Osteocyte (in vitro differentiated cells): ENCODE results near the gene ALAS2. TPM values are rescaled to one million over a fixed set of nuclear protein-coding genes. Genes with fewer than 3 reads are reported as not detected.
"Not testable (repeated sequence)": the region's sequence is repeated elsewhere in the genome, so short reads cannot be mapped to it uniquely, and the experiment has no call there.

Experiments
- DNase-seq: peaks from one replicate; pipeline ENCODE4 v3.0.0; 2021; ENCODE audit warnings: mixed read lengths; ENCODE audit not compliant: unreplicated experiment; ENCODE audit errors: extremely low spot score
- H3K27ac Mint-ChIP-seq: one replicate; pipeline ENCODE4 v1.8.0; 2021; ENCODE audit warnings: mild to moderate bottlenecking, mixed read lengths; ENCODE audit not compliant: unreplicated experiment
- H3K27me3 Mint-ChIP-seq: one replicate; pipeline ENCODE4 v1.8.0; 2021; ENCODE audit warnings: mixed read lengths; ENCODE audit not compliant: unreplicated experiment
- H3K36me3 Mint-ChIP-seq: one replicate; pipeline ENCODE4 v1.8.0; 2021; ENCODE audit warnings: mixed read lengths; ENCODE audit not compliant: unreplicated experiment
- H3K4me1 Mint-ChIP-seq: one replicate; pipeline ENCODE4 v1.8.0; 2021; ENCODE audit warnings: mixed read lengths; ENCODE audit not compliant: unreplicated experiment
- H3K4me3 Mint-ChIP-seq: one replicate; pipeline ENCODE4 v1.8.0; 2021; ENCODE audit warnings: mild to moderate bottlenecking, moderate library complexity, mixed read lengths; ENCODE audit not compliant: unreplicated experiment
- H3K9me3 Mint-ChIP-seq: one replicate; pipeline ENCODE4 v1.8.0; 2021; ENCODE audit warnings: mixed read lengths; ENCODE audit not compliant: unreplicated experiment
- CTCF ChIP-seq: fragments of 200-600 bp; sonication (generic); IDR thresholded peaks from 2 replicates; pipeline ENCODE4 v1.5.0; 2021; ENCODE audit warnings: antibody characterized with exemption, mild to moderate bottlenecking, moderate library complexity
- total RNA-seq: library from RNA; stranded (reverse); gene quantifications from 2 replicates; pipeline ENCODE4 v1.2.1, GENCODE V29; 2021

ALAS2 gene
- total RNA-seq, 1 donor from 2014 or later = not detected

GRCh38 chrX:54994099-54994498 is 36.7 kb downstream of the ALAS2 start, which contains the start of gene PFKFB1:
Gene PFKFB1 (minus strand): TSS chrX:54994188. CDS start chrX:54994007, 181 bp downstream.
- Mint-ChIP-seq H3K4me1 (no peaks in the 10 kb centered on the region), H3K4me3 (no peak within 1 kb of the TSS), H3K9me3 (peaks cover 12% of the 10 kb centered on the region), H3K36me3 (no peaks in the 10 kb centered on the region), H3K27ac (no peak within 1 kb of the TSS), H3K27me3 (peaks cover 5% of the 10 kb centered on the region)
- no peak for DNase-seq
- no peak for TF ChIP-seq CTCF

- H3K9me3 Mint-ChIP-seq = peaks cover 12% of the 10 kb centered on the region
- H3K4me1 Mint-ChIP-seq = no peaks in the 10 kb centered on the region
- no peak overlapping the region for H3K4me3 Mint-ChIP-seq
- H3K27me3 Mint-ChIP-seq = peaks cover 5% of the 10 kb centered on the region
- DNase-seq = no peak
- TF ChIP-seq CTCF = no peak
- H3K27ac Mint-ChIP-seq = no peak overlapping the region
- H3K36me3 Mint-ChIP-seq = no peaks in the 10 kb centered on the region
These were observed 37.7 kb downstream of the ALAS2 start for GRCh38 chrX:54992911-54993622.

- no peaks in the 10 kb centered on the region for H3K36me3 Mint-ChIP-seq
- H3K9me3 Mint-ChIP-seq = peaks cover 16% of the 10 kb centered on the region
- H3K4me3 Mint-ChIP-seq = no peak overlapping the region
- no peak overlapping the region for H3K27ac Mint-ChIP-seq
- DNase-seq = no peak
- H3K27me3 Mint-ChIP-seq = peaks cover 10% of the 10 kb centered on the region
- no peak for TF ChIP-seq CTCF
- no peaks in the 10 kb centered on the region for H3K4me1 Mint-ChIP-seq
These were observed 39.1 kb downstream of the ALAS2 start for GRCh38 chrX:54991706-54992105.

- not testable (repeated sequence) for H3K36me3 Mint-ChIP-seq, H3K4me1 Mint-ChIP-seq, H3K9me3 Mint-ChIP-seq, H3K27ac Mint-ChIP-seq, H3K4me3 Mint-ChIP-seq, DNase-seq
- H3K27me3 Mint-ChIP-seq = peaks cover 15% of the 10 kb centered on the region
These were observed 47.5 kb downstream of the ALAS2 start for GRCh38 chrX:54983306-54983705.

GRCh38 chrX:54980334-54980733 is 50.4 kb downstream of the ALAS2 start:
- Mint-ChIP-seq H3K27me3 (peaks cover 12% of the 10 kb centered on the region), H3K27ac (no peak overlapping the region), H3K4me3 (no peak overlapping the region), H3K9me3 (peaks cover 5% of the 10 kb centered on the region), H3K4me1 (no peaks in the 10 kb centered on the region), H3K36me3 (no peaks in the 10 kb centered on the region)
- no peak for TF ChIP-seq CTCF
- no peak for DNase-seq
